ENCODE results near the gene C11orf91. TPM values are rescaled to one million over a fixed set of nuclear protein-coding genes. Genes with fewer than 3 reads are reported as not detected.

Gene C11orf91
- total RNA-seq, 1 donor from 2014 or later = not detected

- Histone ChIP-seq H3K36me3 (no peaks in the 10 kb centered on the region), H4K20me1 (ENCODE audit: low read depth) (no peaks in the 10 kb centered on the region), H3K4me3 (no peak overlapping the region), H3K9me3 (ENCODE audit: low read depth) (no peaks in the 10 kb centered on the region), H3K27me3 (no peaks in the 10 kb centered on the region), H3K4me2 (peak overlapping the region; percentile 12), H2AFZ (replicated peaks) (no peak overlapping the region), H3F3A (ENCODE audit: low read depth) (no peaks in the 10 kb centered on the region), H3K9ac (no peak overlapping the region), H3K79me2 (ENCODE audit: low read depth) (no peaks in the 10 kb centered on the region), H3K4me1 (peaks cover 27% of the 10 kb centered on the region), H3K27ac (no peak overlapping the region)
- Mint-ChIP-seq H3K4me3 (no peak overlapping the region), H3K36me3 (no peaks in the 10 kb centered on the region), H3K9me3 (no peaks in the 10 kb centered on the region), H3K27ac (no peak overlapping the region), H3K27me3 (ENCODE audit: insufficient read depth, low read depth) (peaks cover 10% of the 10 kb centered on the region), H3K4me1 (peaks cover 55% of the 10 kb centered on the region)
- peak; percentile 16 for DNase-seq (ENCODE audit: low spot score)
- TF ChIP-seq EZH2phosphoT487 (IDR thresholded peaks at IDR 0.05) (no peak), CTCF (IDR thresholded peaks at IDR 0.05) (no peak), EZH2 (IDR thresholded peaks at IDR 0.05) (no peak)
Measured at GRCh38 chr11:33692541-33692940, 8.1 kb downstream of the C11orf91 start.

GRCh38 chr11:33692013-33692504 is 8.6 kb downstream of the C11orf91 start:
- Histone ChIP-seq H3K9ac (no peak overlapping the region), H2AFZ (replicated peaks) (peak overlapping the region; percentile 36), H3K4me2 (peak overlapping the region; percentile 12), H3K27me3 (no peaks in the 10 kb centered on the region), H3K27ac (no peak overlapping the region), H3K4me3 (no peak overlapping the region), H3K4me1 (peaks cover 27% of the 10 kb centered on the region), H3K9me3 (ENCODE audit: low read depth) (no peaks in the 10 kb centered on the region), H3K79me2 (ENCODE audit: low read depth) (no peaks in the 10 kb centered on the region), H3K36me3 (no peaks in the 10 kb centered on the region), H3F3A (ENCODE audit: low read depth) (no peaks in the 10 kb centered on the region), H4K20me1 (ENCODE audit: low read depth) (no peaks in the 10 kb centered on the region)
- Mint-ChIP-seq H3K27ac (peak overlapping the region; percentile 54), H3K4me3 (peak overlapping the region; percentile 16), H3K36me3 (no peaks in the 10 kb centered on the region), H3K27me3 (ENCODE audit: insufficient read depth, low read depth) (peaks cover 10% of the 10 kb centered on the region), H3K4me1 (peaks cover 53% of the 10 kb centered on the region), H3K9me3 (no peaks in the 10 kb centered on the region)
- peak; percentile 22 for DNase-seq (ENCODE audit: low spot score)
- TF ChIP-seq CTCF (IDR thresholded peaks at IDR 0.05) = no peak
- no peak for TF ChIP-seq EZH2phosphoT487 (IDR thresholded peaks at IDR 0.05)
- no peak for TF ChIP-seq EZH2 (IDR thresholded peaks at IDR 0.05)

- no peak overlapping the region for H3K4me2 ChIP-seq
- H4K20me1 ChIP-seq (ENCODE audit: low read depth) = no peaks in the 10 kb centered on the region
- H3K27ac ChIP-seq = no peak overlapping the region
- DNase-seq (ENCODE audit: low spot score) = no peak
- TF ChIP-seq EZH2phosphoT487 (IDR thresholded peaks at IDR 0.05) (no peak), EZH2 (IDR thresholded peaks at IDR 0.05) (no peak), CTCF (IDR thresholded peaks at IDR 0.05) (no peak)
- no peaks in the 10 kb centered on the region for H3K36me3 ChIP-seq
- no peak overlapping the region for H2AFZ ChIP-seq (replicated peaks)
- no peaks in the 10 kb centered on the region for H3K9me3 ChIP-seq (ENCODE audit: low read depth)
- H3K4me3 ChIP-seq = no peak overlapping the region
- no peaks in the 10 kb centered on the region for H3K27me3 ChIP-seq
- H3F3A ChIP-seq (ENCODE audit: low read depth) = no peaks in the 10 kb centered on the region
- H3K4me1 ChIP-seq = peaks cover 27% of the 10 kb centered on the region
- no peak overlapping the region for H3K4me3 Mint-ChIP-seq
- no peak overlapping the region for H3K9ac ChIP-seq
- peaks cover 47% of the 10 kb centered on the region for H3K4me1 Mint-ChIP-seq
- no peaks in the 10 kb centered on the region for H3K36me3 Mint-ChIP-seq
- H3K9me3 Mint-ChIP-seq = no peaks in the 10 kb centered on the region
- H3K27me3 Mint-ChIP-seq (ENCODE audit: insufficient read depth, low read depth) = peaks cover 10% of the 10 kb centered on the region
- no peak overlapping the region for H3K27ac Mint-ChIP-seq
- no peaks in the 10 kb centered on the region for H3K79me2 ChIP-seq (ENCODE audit: low read depth)
Measured at GRCh38 chr11:33691066-33691864, 9.4 kb downstream of the C11orf91 start.

Measured in neural progenitor cell (in vitro differentiated cells).